Activated naive CD4-positive, alpha-beta T cell treated with Interleukin-2 at 50 U/mL for 16 hours (primary cell): Measurements from ENCODE around the gene TSHZ2.
"Not testable (repeated sequence)": the region's sequence is repeated elsewhere in the genome, so short reads cannot be mapped to it uniquely, and the experiment has no call there.

Experiments
- DNase-seq: peaks from one replicate; pipeline ENCODE4 v3.0.0-alpha.2; 2020

The TSHZ2 gene

GRCh38 chr20:53365076-53365475 lies 392.9 kb downstream of the TSHZ2 start:
- no peak for DNase-seq

- no peak for DNase-seq
Observed at GRCh38 chr20:53365539-53366075, 393.4 kb downstream of the TSHZ2 start.

GRCh38 chr20:53366928-53367327 lies 394.8 kb downstream of the TSHZ2 start:
- DNase-seq = not testable (repeated sequence)

GRCh38 chr20:53369871-53370270 lies 397.7 kb downstream of the TSHZ2 start:
- DNase-seq = no peak

GRCh38 chr20:53370345-53370961 lies 398.3 kb downstream of the TSHZ2 start:
- no peak for DNase-seq

- DNase-seq = no peak
Observed at GRCh38 chr20:53371216-53371615, 399.1 kb downstream of the TSHZ2 start.

GRCh38 chr20:53376021-53376420 lies 403.9 kb downstream of the TSHZ2 start:
- no peak for DNase-seq

- DNase-seq = no peak
Observed at GRCh38 chr20:53379014-53379832, 407.1 kb downstream of the TSHZ2 start.

- DNase-seq = no peak
Observed at GRCh38 chr20:53379833-53380120, 407.6 kb downstream of the TSHZ2 start.

GRCh38 chr20:53381568-53382262 lies 409.6 kb downstream of the TSHZ2 start:
- DNase-seq = no peak

GRCh38 chr20:53382263-53382844 lies 410.2 kb downstream of the TSHZ2 start:
- DNase-seq = no peak

GRCh38 chr20:53383916-53384315 lies 411.8 kb downstream of the TSHZ2 start:
- no peak for DNase-seq

GRCh38 chr20:53384392-53384791 lies 412.2 kb downstream of the TSHZ2 start:
- DNase-seq = no peak

GRCh38 chr20:53385941-53386767 lies 414.0 kb downstream of the TSHZ2 start:
- no peak for DNase-seq

- peak; percentile 9 for DNase-seq
Observed at GRCh38 chr20:53387983-53388675, 416.0 kb downstream of the TSHZ2 start.

- no peak for DNase-seq
Observed at GRCh38 chr20:53389516-53390300, 417.6 kb downstream of the TSHZ2 start.

GRCh38 chr20:53390770-53391169 lies 418.6 kb downstream of the TSHZ2 start:
- DNase-seq = no peak

GRCh38 chr20:53394433-53394832 lies 422.3 kb downstream of the TSHZ2 start:
- DNase-seq = no peak

GRCh38 chr20:53395188-53395923 lies 423.2 kb downstream of the TSHZ2 start:
- DNase-seq = no peak

GRCh38 chr20:53399083-53399482 lies 426.9 kb downstream of the TSHZ2 start:
- DNase-seq = no peak
